Hematopoietic multipotent progenitor cell treated with erythropoietin and hydrocortisone succinate and interleukin-3 and kit ligand, for 8 days (in vitro differentiated cells): ENCODE results near the gene IGLON5.

ENCODE experiments used
- DNase-seq: peaks from one replicate; pipeline ENCODE4 v3.0.0-alpha.2; 2015

IGLON5 gene

GRCh38 chr19:51318687-51319648 lies 7.5 kb downstream of the IGLON5 start:
- no peak for DNase-seq

GRCh38 chr19:51319649-51320279 lies 8.3 kb downstream of the IGLON5 start:
- DNase-seq: no peak

DNA sequence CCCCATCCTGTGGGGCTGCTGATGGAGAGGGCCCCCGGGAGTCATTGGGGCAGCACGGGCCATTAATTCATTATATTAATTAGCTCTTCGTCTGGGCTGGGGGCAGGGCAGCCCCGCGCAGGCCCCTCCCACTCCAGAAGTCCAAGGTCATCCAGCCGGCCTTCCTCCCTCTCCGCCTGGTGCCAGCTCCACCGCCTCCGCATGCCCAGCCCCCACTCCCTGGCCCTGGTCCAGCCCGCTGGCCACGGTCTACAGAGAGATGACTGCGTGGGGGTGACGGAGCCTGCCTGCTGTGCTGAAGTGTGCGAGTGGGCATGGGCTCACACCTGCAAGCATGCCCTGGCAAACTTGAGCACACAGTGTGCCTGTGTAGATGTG lies 8.8 kb downstream of the IGLON5 start:
- no peak for DNase-seq

DNA sequence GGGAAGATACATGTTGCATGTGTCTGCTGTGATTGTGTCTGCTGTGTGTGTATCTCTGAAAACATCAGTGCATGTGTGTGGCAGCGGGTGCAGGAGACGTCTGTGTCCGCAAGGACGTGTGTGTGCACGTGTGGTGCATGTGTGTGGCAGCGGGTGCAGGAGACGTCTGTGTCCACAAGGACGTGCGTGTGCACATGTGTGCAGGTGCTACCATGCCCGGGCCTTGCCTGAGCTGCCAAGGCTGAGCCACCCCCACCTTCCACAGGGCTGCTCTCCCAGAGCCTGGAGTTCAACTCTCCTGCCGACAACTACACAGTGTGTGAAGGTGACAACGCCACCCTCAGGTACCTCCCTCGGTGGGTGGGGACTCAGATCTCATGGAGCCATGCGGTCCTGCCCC lies 10.4 kb downstream of the IGLON5 start:
- no peak for DNase-seq

- DNase-seq: no peak
Measured at GRCh38 chr19:51323481-51324166, 12.2 kb downstream of the IGLON5 start.

GRCh38 chr19:51324167-51324481 lies 12.7 kb downstream of the IGLON5 start:
- DNase-seq: no peak

DNA sequence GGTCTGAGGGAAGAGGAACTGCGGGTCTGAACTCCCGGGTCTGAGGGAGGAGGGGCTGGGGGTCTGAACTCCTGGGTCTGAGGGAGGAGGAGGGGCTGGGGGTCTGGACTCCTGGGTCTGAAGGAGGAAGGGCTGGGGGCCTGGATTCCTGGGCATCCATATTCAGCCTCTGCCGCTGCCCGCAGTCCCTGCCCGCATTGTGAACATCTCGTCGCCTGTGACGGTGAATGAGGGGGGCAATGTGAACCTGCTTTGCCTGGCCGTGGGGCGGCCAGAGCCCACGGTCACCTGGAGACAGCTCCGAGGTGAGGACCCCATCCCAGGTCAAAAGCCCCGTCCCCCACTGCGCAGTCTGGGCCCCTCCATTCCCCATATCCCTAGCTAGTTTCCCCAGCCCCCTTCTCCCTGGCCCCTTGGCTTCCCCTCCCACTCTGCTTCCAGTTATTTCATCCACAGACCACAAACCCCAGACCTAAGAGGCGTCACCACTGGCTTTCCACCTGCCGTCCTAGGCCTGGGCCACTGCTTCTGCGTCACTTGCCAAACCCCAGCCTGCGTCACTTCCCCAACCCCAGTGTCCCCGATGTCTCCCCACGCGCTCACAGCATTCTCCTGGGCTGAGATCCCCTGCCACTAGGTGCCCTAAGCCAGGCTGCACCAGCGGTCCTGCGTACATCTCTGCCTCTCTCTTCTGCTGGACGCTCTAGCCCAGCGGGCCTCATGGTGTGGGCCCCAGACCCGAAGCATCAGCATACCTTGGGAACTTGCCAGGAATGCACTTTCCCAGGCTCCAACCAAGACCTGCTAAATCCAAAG lies 13.9 kb downstream of the IGLON5 start:
- DNase-seq: no peak

- no peak for DNase-seq
Measured at GRCh38 chr19:51326216-51327065, 15.0 kb downstream of the IGLON5 start.

DNA sequence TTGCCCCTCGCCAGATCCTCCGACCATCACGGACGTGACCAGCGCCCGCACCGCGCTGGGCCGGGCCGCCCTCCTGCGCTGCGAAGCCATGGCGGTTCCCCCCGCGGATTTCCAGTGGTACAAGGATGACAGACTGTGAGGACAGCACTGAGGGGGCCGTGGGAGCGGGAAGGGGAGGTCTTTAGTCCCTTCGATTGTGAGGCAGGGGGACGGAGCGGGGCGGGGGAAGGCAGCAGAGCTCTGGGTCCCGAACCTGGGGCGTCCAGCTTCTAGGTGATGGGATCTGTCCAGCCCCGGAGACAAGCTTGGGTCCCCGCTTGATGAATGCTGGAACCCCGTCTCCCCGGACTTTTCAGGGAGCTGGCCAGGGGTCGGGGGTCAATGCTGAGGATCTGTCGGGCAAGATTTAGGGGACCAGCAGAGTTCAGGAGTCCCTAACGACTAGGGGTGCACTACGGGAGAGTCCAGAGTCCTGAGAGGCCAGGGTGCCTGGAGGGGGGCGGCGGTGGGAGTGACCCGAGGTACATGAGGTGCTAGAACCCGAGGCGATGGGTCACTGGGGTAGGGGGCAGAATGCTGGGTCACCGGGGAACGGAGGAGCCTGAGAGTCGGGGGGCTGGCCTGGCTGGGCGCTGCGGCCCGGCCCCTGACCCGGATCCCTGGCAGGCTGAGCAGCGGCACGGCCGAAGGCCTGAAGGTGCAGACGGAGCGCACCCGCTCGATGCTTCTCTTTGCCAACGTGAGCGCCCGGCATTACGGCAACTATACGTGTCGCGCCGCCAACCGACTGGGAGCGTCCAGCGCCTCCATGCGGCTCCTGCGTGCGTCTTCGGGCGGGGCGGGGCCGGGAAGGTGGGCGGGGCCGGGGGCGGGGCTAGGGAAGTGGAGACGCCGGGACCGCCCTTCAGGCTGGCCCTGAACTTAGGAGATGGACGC lies 15.9 kb downstream of the IGLON5 start:
- peak; percentile 73 for DNase-seq

GRCh38 chr19:51329411-51329810 lies 18.0 kb downstream of the IGLON5 start:
- no peak for DNase-seq

- DNase-seq: no peak
Measured at GRCh38 chr19:51330366-51330765, 18.9 kb downstream of the IGLON5 start.

DNA sequence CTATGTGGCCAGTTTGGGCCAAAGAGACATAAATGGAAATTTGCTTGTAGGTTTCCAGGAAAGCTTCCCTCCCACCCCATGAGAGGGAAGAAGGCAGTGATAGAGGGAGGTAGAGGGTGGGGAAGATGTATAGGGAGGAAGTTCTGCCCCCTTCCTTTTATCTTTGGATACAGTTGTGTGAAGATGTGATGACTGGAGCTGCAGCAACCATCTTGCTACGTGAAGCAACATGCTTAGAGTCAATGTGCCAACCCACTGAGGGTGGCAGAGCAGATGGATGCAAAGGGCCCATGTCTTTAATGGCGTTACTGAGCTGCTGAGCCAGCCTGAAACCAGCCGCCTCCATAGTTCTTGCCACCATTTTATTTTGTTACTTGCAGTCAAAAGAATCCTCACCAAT lies 19.7 kb downstream of the IGLON5 start:
- no peak for DNase-seq

- no peak for DNase-seq
Measured at GRCh38 chr19:51331716-51332115, 20.3 kb downstream of the IGLON5 start.

- peak; percentile 36 for DNase-seq
Measured at GRCh38 chr19:51333836-51334460, 22.5 kb downstream of the IGLON5 start.

- DNase-seq: no peak
Measured at GRCh38 chr19:51337141-51337860, 25.9 kb downstream of the IGLON5 start.

GRCh38 chr19:51337861-51338562 lies 26.6 kb downstream of the IGLON5 start:
- DNase-seq: no peak

DNA sequence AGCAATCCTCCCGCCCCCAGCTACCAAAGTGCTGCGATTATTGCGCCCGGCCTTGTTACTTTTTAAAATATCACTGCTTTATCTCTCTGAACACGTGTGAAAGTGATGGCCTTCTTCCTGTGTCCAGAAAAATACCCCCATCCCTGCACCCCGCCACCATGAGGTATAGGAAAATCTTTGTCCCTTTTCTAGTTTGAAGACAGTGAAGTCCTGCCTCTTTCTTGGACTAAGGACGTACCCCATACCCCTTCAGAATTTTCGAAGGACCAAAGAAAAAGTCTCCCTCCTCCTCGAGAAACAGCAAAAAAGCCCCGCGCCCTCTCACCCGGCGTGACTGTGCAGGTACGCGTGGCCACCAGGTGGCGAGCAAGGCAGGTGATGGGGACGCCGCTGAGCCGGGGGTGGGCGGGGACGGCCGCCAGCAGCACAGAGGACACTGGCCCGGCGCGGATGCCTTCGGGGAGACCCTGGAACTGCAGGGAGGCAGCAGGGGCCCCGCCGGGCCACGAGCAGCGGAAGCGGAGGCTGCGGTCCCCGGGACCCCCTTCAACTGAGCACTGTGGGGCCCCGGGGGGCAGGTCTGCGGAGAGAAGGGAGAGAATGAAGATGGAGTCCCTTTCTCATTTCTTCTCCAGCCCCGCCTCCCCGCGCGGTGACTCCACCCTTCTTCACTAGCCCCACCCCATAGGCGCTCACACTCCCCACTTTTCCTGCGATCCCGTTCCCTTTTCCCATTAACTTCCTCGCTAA lies 27.3 kb downstream of the IGLON5 start:
- DNase-seq: peak; percentile 80

DNA sequence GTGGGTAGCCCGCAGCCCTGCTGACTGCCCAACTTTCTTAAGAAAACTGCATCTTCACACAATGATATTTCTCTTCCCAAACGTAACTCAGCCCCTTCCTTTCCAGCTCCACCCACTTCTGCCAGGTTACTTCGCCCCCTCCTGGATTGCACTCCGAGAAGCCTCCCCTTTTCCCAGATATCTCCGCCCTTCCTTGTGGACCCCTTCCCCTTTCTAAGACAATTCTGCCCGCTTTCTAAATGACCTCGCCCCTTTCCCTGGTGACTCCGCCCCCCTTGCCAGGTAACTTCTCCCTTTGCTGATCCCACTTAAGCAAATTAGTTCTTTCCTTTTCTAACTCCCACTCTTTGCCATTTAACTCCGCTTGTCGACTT lies 27.9 kb downstream of the IGLON5 start:
- no peak for DNase-seq
